ENCODE measurements around the gene MPO.

The MPO gene

DNA sequence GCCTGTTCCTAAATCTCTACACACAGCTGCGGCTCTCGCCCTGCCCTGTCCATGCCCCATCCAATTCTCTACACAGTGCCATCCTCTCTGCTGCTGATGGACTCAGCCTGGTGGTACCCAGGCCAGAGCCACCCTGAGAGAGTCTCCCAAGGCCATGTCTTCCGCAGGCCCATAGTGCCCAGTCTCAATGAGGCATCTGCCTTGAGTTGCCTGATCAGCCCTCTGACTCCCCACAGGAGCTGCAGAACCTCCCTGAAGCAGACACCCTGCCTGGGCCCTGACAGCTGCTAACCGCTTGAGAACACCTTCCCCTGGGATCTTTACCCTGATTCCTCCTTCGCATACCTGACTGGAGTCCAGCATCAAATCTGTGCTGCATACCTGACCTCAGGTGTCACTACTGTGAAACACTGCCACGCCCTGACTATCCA, 34.6 kb upstream of the MPO start:
- Histone ChIP-seq H3K23ac (ENCODE audit: low read length in 2 of 2) (no peak overlapping the region), H3K18ac (ENCODE audit: low read depth in 1 of 2, low read length in 2 of 2) (no peak overlapping the region), H3K4me1 (ENCODE audit: control insufficient read depth, insufficient read depth, low read depth, low read length) (no peaks in the 10 kb centered on the region), H4K91ac (ENCODE audit: low read length) (no peak overlapping the region), H3K4me3 (ENCODE audit: insufficient read depth in 1 of 2, low read depth in 1 of 2, low read length in 2 of 2) (no peak overlapping the region), H3K4me2 (ENCODE audit: low read length, poor library complexity, severe bottlenecking) (no peak overlapping the region), H2BK120ac (ENCODE audit: low read depth, low read length) (no peak overlapping the region), H3K4ac (ENCODE audit: low read depth in 1 of 2, low read length in 2 of 2) (no peak overlapping the region), H2BK15ac (ENCODE audit: low read depth, poor library complexity, severe bottlenecking) (no peak overlapping the region), H2AFZ (ENCODE audit: low read depth, low read length) (no peak overlapping the region), H3K14ac (ENCODE audit: low read length in 2 of 2) (no peak overlapping the region), H3K27me3 (ENCODE audit: control insufficient read depth in 1 of 2, insufficient read depth in 1 of 2, low read length in 2 of 2) (peaks cover 11 to 22% of the 10 kb centered on the region in 2 experiments), H3K27ac (ENCODE audit: low read length, poor library complexity, severe bottlenecking) (no peak overlapping the region), H3K9me3 (ENCODE audit: control insufficient read depth, low read length) (no peaks in the 10 kb centered on the region), H2BK5ac (ENCODE audit: low read depth, low read length, poor library complexity, severe bottlenecking) (no peak overlapping the region), H2BK12ac (ENCODE audit: low read length in 2 of 2) (no peak overlapping the region), H3K9ac (ENCODE audit: low read length) (no peak overlapping the region), H4K8ac (ENCODE audit: low read length) (no peak overlapping the region), H3K79me1 (replicated peaks; ENCODE audit: low read length, poor library complexity, severe bottlenecking) (no peaks in the 10 kb centered on the region), H3K36me3 (ENCODE audit: control insufficient read depth in 1 of 2, insufficient read depth in 2 of 2, low read depth in 1 of 2, low read length in 2 of 2) (no peaks in the 10 kb centered on the region), H2AK5ac (ENCODE audit: low read length, severe bottlenecking) (no peak overlapping the region)
- 86% methylated on average over 6 of the region's 6 CpGs for WGBS
- DNase-seq: no peak

DNA sequence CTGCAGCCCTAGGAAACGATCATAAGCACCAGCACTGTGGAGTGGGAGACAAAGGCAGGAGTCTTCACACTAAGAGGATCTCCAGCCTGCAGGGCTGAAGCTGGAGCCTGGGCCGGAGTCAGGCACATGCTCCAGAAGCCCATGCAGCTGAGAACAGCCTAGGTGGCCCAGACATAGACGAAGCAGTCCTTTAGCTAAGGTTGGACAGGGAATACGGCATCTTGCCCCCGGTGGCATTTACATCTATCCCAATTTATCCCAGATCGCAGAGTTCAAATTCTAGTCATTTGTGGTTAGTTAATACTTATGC, 33.9 kb upstream of the MPO start:
- no peak overlapping the region for H3K14ac ChIP-seq (ENCODE audit: low read length in 2 of 2)
- H4K8ac ChIP-seq (ENCODE audit: low read length): no peak overlapping the region
- no peak overlapping the region for H2BK12ac ChIP-seq (ENCODE audit: low read length in 2 of 2)
- H2AK5ac ChIP-seq (ENCODE audit: low read length, severe bottlenecking): no peak overlapping the region
- no peak overlapping the region for H2BK120ac ChIP-seq (ENCODE audit: low read depth, low read length)
- no peak overlapping the region for H3K18ac ChIP-seq (ENCODE audit: low read depth in 1 of 2, low read length in 2 of 2)
- H3K4ac ChIP-seq (ENCODE audit: low read depth in 1 of 2, low read length in 2 of 2): no peak overlapping the region
- no peak overlapping the region for H2BK5ac ChIP-seq (ENCODE audit: low read depth, low read length, poor library complexity, severe bottlenecking)
- no peak overlapping the region for H3K4me3 ChIP-seq (ENCODE audit: insufficient read depth in 1 of 2, low read depth in 1 of 2, low read length in 2 of 2)
- no peak overlapping the region for H2BK15ac ChIP-seq (ENCODE audit: low read depth, poor library complexity, severe bottlenecking)
- no peak for DNase-seq
- H3K9ac ChIP-seq (ENCODE audit: low read length): no peak overlapping the region
- 71% methylated on average over 4 of the region's 6 CpGs for WGBS
- no peaks in the 10 kb centered on the region for H3K4me1 ChIP-seq (ENCODE audit: control insufficient read depth, insufficient read depth, low read depth, low read length)
- no peak overlapping the region for H4K91ac ChIP-seq (ENCODE audit: low read length)
- H3K27me3 ChIP-seq (ENCODE audit: control insufficient read depth in 1 of 2, insufficient read depth in 1 of 2, low read length in 2 of 2): peaks cover 11 to 25% of the 10 kb centered on the region in 2 experiments
- no peak overlapping the region for H3K27ac ChIP-seq (ENCODE audit: low read length, poor library complexity, severe bottlenecking)
- no peaks in the 10 kb centered on the region for H3K79me1 ChIP-seq (replicated peaks; ENCODE audit: low read length, poor library complexity, severe bottlenecking)
- H3K4me2 ChIP-seq (ENCODE audit: low read length, poor library complexity, severe bottlenecking): no peak overlapping the region
- H3K36me3 ChIP-seq (ENCODE audit: control insufficient read depth in 1 of 2, insufficient read depth in 2 of 2, low read depth in 1 of 2, low read length in 2 of 2): no peaks in the 10 kb centered on the region
- no peak overlapping the region for H3K23ac ChIP-seq (ENCODE audit: low read length in 2 of 2)
- no peak overlapping the region for H2AFZ ChIP-seq (ENCODE audit: low read depth, low read length)
- no peaks in the 10 kb centered on the region for H3K9me3 ChIP-seq (ENCODE audit: control insufficient read depth, low read length)

DNA sequence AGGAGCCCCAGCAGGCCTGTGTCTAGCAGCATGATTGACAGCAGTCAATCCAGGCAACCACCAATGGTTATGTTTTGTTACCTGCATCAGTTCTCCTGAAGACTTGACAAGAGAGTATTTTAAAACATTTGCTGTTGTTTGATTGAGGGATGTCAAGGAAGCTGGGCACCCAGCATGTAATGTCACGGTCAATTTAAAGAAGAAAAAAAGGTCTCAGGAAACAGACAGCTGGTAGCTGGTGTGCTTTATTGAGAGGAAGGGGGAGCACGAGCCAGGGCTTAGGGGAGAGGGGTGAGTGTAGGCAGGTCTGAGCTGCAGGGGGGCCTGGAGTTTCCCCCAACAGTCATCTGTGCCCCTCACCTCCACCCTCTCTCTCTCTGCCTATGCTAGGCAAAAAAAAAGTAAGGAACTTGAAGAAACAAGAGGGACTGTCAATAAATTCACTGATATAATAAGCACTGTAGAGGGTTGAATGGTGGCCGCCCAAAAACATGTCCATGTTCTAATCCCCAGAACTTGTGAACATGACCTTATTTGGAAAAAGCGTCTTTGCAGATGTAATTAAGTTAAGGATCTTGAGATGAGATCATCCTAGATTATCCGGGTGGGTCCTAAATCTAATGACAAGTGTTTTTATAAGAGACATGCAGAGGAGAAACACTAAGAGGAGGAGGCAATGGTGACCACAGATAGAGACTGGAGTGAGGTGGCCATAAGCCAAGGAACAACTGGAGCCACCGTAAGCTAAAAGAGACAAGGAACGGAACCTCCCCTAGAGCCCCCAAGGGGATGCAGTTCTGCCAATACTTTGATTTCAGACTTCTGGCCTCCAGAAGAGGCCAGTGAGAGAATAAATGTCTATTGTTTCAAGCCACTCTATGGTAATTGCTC, 33.3 kb upstream of the MPO start:
- H3K4ac ChIP-seq (ENCODE audit: low read depth in 1 of 2, low read length in 2 of 2): no peak overlapping the region
- H3K9ac ChIP-seq (ENCODE audit: low read length): no peak overlapping the region
- no peak overlapping the region for H2BK120ac ChIP-seq (ENCODE audit: low read depth, low read length)
- H3K4me2 ChIP-seq (ENCODE audit: low read length, poor library complexity, severe bottlenecking): no peak overlapping the region
- peaks cover 16 to 26% of the 10 kb centered on the region in 2 experiments for H3K27me3 ChIP-seq (ENCODE audit: control insufficient read depth in 1 of 2, insufficient read depth in 1 of 2, low read length in 2 of 2)
- no peak overlapping the region for H2BK5ac ChIP-seq (ENCODE audit: low read depth, low read length, poor library complexity, severe bottlenecking)
- H2BK12ac ChIP-seq (ENCODE audit: low read length in 2 of 2): no peak overlapping the region
- no peaks in the 10 kb centered on the region for H3K4me1 ChIP-seq (ENCODE audit: control insufficient read depth, insufficient read depth, low read depth, low read length)
- H3K79me1 ChIP-seq (replicated peaks; ENCODE audit: low read length, poor library complexity, severe bottlenecking): no peaks in the 10 kb centered on the region
- H2BK15ac ChIP-seq (ENCODE audit: low read depth, poor library complexity, severe bottlenecking): no peak overlapping the region
- H3K14ac ChIP-seq (ENCODE audit: low read length in 2 of 2): no peak overlapping the region
- no peaks in the 10 kb centered on the region for H3K36me3 ChIP-seq (ENCODE audit: control insufficient read depth in 1 of 2, insufficient read depth in 2 of 2, low read depth in 1 of 2, low read length in 2 of 2)
- no peak overlapping the region for H3K23ac ChIP-seq (ENCODE audit: low read length in 2 of 2)
- H3K9me3 ChIP-seq (ENCODE audit: control insufficient read depth, low read length): no peaks in the 10 kb centered on the region
- H3K4me3 ChIP-seq (ENCODE audit: insufficient read depth in 1 of 2, low read depth in 1 of 2, low read length in 2 of 2): no peak overlapping the region
- no peak overlapping the region for H3K27ac ChIP-seq (ENCODE audit: low read length, poor library complexity, severe bottlenecking)
- H2AK5ac ChIP-seq (ENCODE audit: low read length, severe bottlenecking): no peak overlapping the region
- 80% methylated on average over 7 of the region's 7 CpGs for WGBS
- H2AFZ ChIP-seq (ENCODE audit: low read depth, low read length): no peak overlapping the region
- no peak overlapping the region for H4K91ac ChIP-seq (ENCODE audit: low read length)
- H4K8ac ChIP-seq (ENCODE audit: low read length): no peak overlapping the region
- no peak overlapping the region for H3K18ac ChIP-seq (ENCODE audit: low read depth in 1 of 2, low read length in 2 of 2)
- no peak for DNase-seq

DNA sequence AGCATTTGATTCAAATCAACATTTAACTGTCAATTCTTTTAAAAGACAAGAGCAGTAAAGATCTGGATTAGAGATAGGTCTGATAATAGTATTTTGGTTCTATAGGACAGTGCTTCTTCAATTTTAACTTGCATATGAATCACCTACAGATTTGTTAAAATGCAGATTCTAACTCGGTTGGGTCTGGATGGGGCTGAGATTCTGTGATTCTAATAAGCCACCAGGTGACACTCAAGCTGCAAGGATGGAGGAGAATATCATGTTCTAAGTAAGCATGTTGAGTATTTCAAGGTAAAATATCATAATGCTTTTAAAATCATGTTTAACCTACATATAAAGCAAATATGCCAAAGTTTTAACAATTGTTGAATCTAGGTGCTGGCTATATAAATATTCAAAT, 32.1 kb upstream of the MPO start:
- WGBS: no CpG with 5 or more reads among the region's 1 CpG
- Histone ChIP-seq H3K79me1 (replicated peaks; ENCODE audit: low read length, poor library complexity, severe bottlenecking) (no peaks in the 10 kb centered on the region), H3K4me3 (ENCODE audit: insufficient read depth in 1 of 2, low read depth in 1 of 2, low read length in 2 of 2) (no peak overlapping the region), H3K27me3 (ENCODE audit: control insufficient read depth in 1 of 2, insufficient read depth in 1 of 2, low read length in 2 of 2) (peaks cover 22 to 28% of the 10 kb centered on the region in 2 experiments), H2BK5ac (ENCODE audit: low read depth, low read length, poor library complexity, severe bottlenecking) (no peak overlapping the region), H3K27ac (ENCODE audit: low read length, poor library complexity, severe bottlenecking) (no peak overlapping the region), H2BK12ac (ENCODE audit: low read length in 2 of 2) (no peak overlapping the region), H3K9ac (ENCODE audit: low read length) (no peak overlapping the region), H3K4me2 (ENCODE audit: low read length, poor library complexity, severe bottlenecking) (no peak overlapping the region), H2BK120ac (ENCODE audit: low read depth, low read length) (no peak overlapping the region), H4K91ac (ENCODE audit: low read length) (no peak overlapping the region), H3K36me3 (ENCODE audit: control insufficient read depth in 1 of 2, insufficient read depth in 2 of 2, low read depth in 1 of 2, low read length in 2 of 2) (no peaks in the 10 kb centered on the region), H3K18ac (ENCODE audit: low read depth in 1 of 2, low read length in 2 of 2) (no peak overlapping the region), H4K8ac (ENCODE audit: low read length) (no peak overlapping the region), H2BK15ac (ENCODE audit: low read depth, poor library complexity, severe bottlenecking) (no peak overlapping the region), H2AFZ (ENCODE audit: low read depth, low read length) (no peak overlapping the region), H3K4me1 (ENCODE audit: control insufficient read depth, insufficient read depth, low read depth, low read length) (no peaks in the 10 kb centered on the region), H2AK5ac (ENCODE audit: low read length, severe bottlenecking) (no peak overlapping the region), H3K14ac (ENCODE audit: low read length in 2 of 2) (no peak overlapping the region), H3K4ac (ENCODE audit: low read depth in 1 of 2, low read length in 2 of 2) (no peak overlapping the region), H3K9me3 (ENCODE audit: control insufficient read depth, low read length) (no peaks in the 10 kb centered on the region), H3K23ac (ENCODE audit: low read length in 2 of 2) (no peak overlapping the region)
- DNase-seq: no peak
